ENCODE data around the gene SPTBN1. TPM values are rescaled to one million over a fixed set of nuclear protein-coding genes. Genes with fewer than 3 reads are reported as not detected.

Gene SPTBN1
- total and polyA plus RNA-seq, 5 donors: 141 to 348 (median 331) TPM

DNA sequence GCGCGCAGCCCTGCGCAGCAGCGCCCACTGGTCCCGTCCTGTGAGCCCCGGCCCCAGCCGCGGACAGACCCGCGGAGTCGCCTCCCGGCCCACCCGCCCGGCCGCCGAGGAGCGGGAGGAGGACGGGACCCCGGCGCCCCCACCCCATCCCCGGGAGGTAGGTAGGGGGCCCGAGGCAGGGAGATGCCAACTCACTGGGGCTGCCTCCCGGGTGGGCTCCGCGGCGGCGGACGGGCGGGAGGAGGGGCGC, 160 bp downstream of the SPTBN1 start:
- no peaks in the 10 kb centered on the region for H3K27me3 ChIP-seq (ENCODE audit: control insufficient read depth, insufficient read depth)
- WGBS: 0% methylated on average over 30 of the region's 30 CpGs
- peak overlapping the region; percentile 89 for H3K27ac ChIP-seq (ENCODE audit: low read length)
- no peaks in the 10 kb centered on the region for H3K4me1 ChIP-seq (ENCODE audit: control insufficient read depth, insufficient read depth, low read length)
- ATAC-seq (peak in 1 of 2 donors; percentile 37), DNase-seq (no peak)
- intact Hi-C loops (cut with DNase I): loop anchor here in 1 of 4 donors (10.0 kb wide), 1 partner anchor 121 kb away; a partner anchor contains a TSS
- peak overlapping the region; percentile 96 for H3K4me3 ChIP-seq (ENCODE audit: low read length)
- no peaks in the 10 kb centered on the region for H3K9me3 ChIP-seq (ENCODE audit: control insufficient read depth, low read length)

DNA sequence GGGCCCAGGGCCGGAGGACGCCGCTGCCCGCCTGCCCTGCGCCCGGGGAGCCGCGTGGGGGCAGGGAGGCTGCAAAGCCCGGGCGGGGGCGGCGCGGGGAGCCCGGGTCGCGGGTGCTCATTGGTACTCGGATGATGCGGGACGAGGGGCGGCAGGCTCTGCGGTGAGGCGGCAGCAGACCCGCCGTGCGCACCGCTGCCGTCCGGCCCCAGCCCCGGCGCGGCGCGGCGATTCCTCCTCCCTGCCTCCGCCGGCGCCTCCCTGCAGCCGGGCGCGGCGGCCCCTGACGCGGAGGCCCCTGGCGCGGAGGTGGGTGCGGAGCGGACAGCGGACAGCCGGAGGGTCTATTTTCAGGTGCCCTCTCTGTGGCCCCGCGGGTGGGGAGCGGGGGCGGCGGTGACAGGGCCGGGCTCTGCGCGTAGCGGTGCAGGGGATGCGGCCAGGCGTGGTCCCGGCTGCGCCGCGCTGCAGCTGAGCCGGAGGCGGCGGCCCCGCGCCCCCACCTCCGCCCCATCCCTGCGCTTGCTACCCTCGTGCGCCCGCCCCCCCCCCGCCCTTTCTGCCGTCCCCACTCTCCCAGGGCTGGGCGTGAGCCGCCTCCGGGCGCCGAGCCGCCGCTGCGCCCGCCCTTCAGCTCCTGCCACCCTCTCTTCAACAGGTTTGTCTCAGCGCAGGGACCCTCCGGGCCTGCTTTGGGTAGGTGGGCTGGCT, 640 bp downstream of the SPTBN1 start:
- Histone ChIP-seq H3K4me3 (ENCODE audit: low read length) (peak overlapping the region; percentile 96), H3K27ac (ENCODE audit: low read length) (peak overlapping the region; percentile 89), H3K4me1 (ENCODE audit: control insufficient read depth, insufficient read depth, low read length) (no peaks in the 10 kb centered on the region), H3K9me3 (ENCODE audit: control insufficient read depth, low read length) (no peaks in the 10 kb centered on the region), H3K27me3 (ENCODE audit: control insufficient read depth, insufficient read depth) (no peaks in the 10 kb centered on the region)
- DNase-seq (peak; percentile 49 to 81 (median 80)), ATAC-seq (peak; percentile 41 to 47)
- intact Hi-C loops (cut with DNase I): loop anchor here in 1 of 4 donors (10.0 kb wide), 1 partner anchor 122 kb away; a partner anchor contains a TSS
- WGBS: under 1% methylated on average over 86 of the region's 87 CpGs

DNA sequence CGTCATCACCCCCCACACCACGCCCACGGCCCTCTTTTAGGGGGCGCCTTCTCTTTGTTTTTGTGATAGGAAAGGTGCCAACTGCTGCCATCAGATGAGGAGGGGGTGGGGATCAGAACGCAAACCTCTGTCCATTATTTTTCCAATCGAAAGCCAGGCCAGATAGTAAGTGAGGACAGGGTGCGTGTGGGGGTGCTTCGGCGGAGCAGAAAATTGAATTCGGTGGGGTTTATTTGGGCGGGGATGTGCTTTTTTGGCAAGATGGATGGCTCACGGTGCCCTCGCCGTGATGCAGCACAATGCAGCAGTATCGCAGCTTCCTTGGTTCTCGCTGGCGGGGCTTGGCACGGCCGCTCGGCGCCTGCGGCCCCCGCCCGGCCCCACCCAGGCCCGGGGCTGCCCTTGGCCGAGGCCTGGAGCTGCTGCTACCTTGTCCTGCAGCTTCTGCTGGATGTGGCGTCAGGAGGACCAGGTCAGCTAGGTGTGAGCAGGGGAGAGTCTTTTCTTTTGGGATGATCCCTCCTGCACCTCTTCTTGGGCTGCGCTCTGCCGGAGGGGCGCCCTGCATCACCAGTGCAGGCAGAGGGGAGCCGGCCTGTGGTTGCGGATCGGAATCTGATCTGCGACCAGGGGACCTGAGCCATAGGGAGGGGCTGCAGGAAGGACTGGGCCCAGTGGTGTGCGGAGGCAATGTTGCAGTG, 1.3 kb downstream of the SPTBN1 start:
- under 1% methylated on average over 35 of the region's 35 CpGs for WGBS
- peak; percentile 55 to 86 (median 77) for DNase-seq
- peak; percentile 32 to 59 for ATAC-seq
- H3K4me1 ChIP-seq (ENCODE audit: control insufficient read depth, insufficient read depth, low read length): no peaks in the 10 kb centered on the region
- H3K4me3 ChIP-seq (ENCODE audit: low read length): peak overlapping the region; percentile 96
- intact Hi-C loops (cut with DNase I): loop anchor here in 1 of 4 donors (10.0 kb wide), 1 partner anchor 123 kb away; a partner anchor contains a TSS
- H3K27me3 ChIP-seq (ENCODE audit: control insufficient read depth, insufficient read depth): no peaks in the 10 kb centered on the region
- no peaks in the 10 kb centered on the region for H3K9me3 ChIP-seq (ENCODE audit: control insufficient read depth, low read length)
- peak overlapping the region; percentile 89 for H3K27ac ChIP-seq (ENCODE audit: low read length)

DNA sequence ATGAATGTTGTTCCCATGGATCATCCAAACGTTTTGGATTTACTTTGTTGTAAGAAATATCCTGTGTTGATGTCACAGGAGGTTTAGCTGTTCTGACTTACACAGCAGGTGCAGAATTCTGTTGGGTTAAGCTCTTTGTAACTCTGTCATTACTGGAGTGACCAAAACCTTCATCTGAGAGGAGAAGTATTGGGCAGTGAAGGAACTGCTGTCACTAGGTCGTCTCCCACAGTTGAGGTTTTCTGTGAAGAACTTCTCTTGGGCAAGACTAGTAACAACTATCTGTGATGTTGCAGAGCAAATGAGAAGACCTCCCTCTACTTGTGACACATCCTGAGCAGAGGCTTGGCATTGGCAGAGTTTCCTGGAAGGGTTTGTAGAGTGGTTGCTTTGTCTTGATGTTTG, 2.9 kb downstream of the SPTBN1 start:
- no peaks in the 10 kb centered on the region for H3K9me3 ChIP-seq (ENCODE audit: control insufficient read depth, low read length)
- WGBS: 9% methylated on average over 2 of the region's 2 CpGs
- DNase-seq (no peak), ATAC-seq (no peak)
- intact Hi-C loops (cut with DNase I): loop anchor here in 1 of 4 donors (10.0 kb wide), 1 partner anchor 124 kb away; a partner anchor contains a TSS
- H3K27ac ChIP-seq (ENCODE audit: low read length): peak overlapping the region; percentile 85
- H3K4me3 ChIP-seq (ENCODE audit: low read length): peak overlapping the region; percentile 96
- peaks cover 5% of the 10 kb centered on the region for H3K4me1 ChIP-seq (ENCODE audit: control insufficient read depth, insufficient read depth, low read length)
- H3K27me3 ChIP-seq (ENCODE audit: control insufficient read depth, insufficient read depth): no peaks in the 10 kb centered on the region

DNA sequence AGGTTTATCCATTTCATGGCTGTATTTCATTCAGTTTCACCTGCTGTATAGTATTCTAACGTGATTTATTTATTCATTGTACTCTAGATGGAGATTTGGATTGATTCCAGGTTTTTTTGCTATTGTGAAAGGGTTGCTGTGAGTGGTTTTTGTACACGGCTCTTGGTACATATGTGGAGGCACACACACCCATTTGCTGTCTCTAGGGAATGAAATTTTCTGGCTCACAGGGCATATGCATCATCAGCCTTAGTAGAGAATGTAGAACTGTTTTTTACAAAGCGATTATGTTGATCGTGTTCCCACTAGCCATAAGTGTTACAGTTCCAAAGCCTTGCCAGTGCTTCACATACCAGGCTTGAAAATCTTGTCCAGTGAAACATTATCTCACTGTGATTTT, 5.1 kb downstream of the SPTBN1 start:
- H3K9me3 ChIP-seq (ENCODE audit: control insufficient read depth, low read length): no peaks in the 10 kb centered on the region
- H3K4me3 ChIP-seq (ENCODE audit: low read length): no peak overlapping the region
- intact Hi-C loops (cut with DNase I): no loop called here
- H3K27me3 ChIP-seq (ENCODE audit: control insufficient read depth, insufficient read depth): no peaks in the 10 kb centered on the region
- 20% methylated on average over 4 of the region's 4 CpGs for WGBS
- ATAC-seq: peak; percentile 22 to 28
- peaks cover 7% of the 10 kb centered on the region for H3K4me1 ChIP-seq (ENCODE audit: control insufficient read depth, insufficient read depth, low read length)
- peak overlapping the region; percentile 76 for H3K27ac ChIP-seq (ENCODE audit: low read length)
- DNase-seq: no peak

DNA sequence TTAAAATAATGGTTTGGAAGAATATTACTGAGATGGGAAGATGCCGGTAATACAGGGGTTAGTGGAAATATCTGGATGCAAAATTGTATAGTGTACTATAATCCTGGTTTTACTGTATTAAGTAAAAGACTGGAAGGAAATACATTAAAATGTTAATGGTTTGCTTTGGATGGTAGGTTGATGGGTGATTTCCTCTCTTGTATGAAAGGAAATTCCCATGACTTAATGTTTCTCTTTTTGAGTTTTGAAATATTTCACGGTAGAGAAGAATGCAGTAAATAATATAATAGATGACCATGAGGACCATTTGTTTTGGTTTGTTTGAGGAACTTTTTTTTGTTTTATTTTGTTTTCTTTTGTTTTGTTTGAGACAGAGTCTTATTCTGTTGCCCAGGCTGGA, 8.2 kb downstream of the SPTBN1 start:
- no peaks in the 10 kb centered on the region for H3K9me3 ChIP-seq (ENCODE audit: control insufficient read depth, low read length)
- H3K4me1 ChIP-seq (ENCODE audit: control insufficient read depth, insufficient read depth, low read length): peaks cover 11% of the 10 kb centered on the region
- intact Hi-C loops (cut with DNase I): no loop called here
- 42% methylated on average over 2 of the region's 2 CpGs for WGBS
- ATAC-seq (no peak), DNase-seq (no peak)
- no peak overlapping the region for H3K4me3 ChIP-seq (ENCODE audit: low read length)
- no peaks in the 10 kb centered on the region for H3K27me3 ChIP-seq (ENCODE audit: control insufficient read depth, insufficient read depth)
- no peak overlapping the region for H3K27ac ChIP-seq (ENCODE audit: low read length)

DNA sequence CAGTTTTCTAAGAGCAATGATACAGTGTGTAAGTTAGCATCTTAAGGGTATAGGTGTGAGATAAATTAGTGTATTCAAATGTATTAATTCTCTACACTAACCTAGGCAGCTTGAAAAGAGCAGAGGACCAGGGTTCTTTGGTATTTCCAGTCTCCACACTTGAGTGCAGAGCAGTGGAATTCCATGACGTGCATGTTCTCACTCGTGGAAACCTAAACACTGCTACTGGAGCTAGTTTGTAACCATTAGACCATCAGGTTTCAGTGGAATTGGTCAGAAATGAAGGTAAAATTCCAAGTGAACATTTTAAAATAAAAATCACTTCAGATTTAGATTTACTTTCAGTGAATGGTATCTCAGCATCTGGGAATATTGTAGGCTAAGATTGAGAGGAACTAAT, 9.0 kb downstream of the SPTBN1 start:
- Histone ChIP-seq H3K27me3 (ENCODE audit: control insufficient read depth, insufficient read depth) (no peaks in the 10 kb centered on the region), H3K4me3 (ENCODE audit: low read length) (no peak overlapping the region), H3K4me1 (ENCODE audit: control insufficient read depth, insufficient read depth, low read length) (peaks cover 16% of the 10 kb centered on the region), H3K9me3 (ENCODE audit: control insufficient read depth, low read length) (no peaks in the 10 kb centered on the region), H3K27ac (ENCODE audit: low read length) (no peak overlapping the region)
- DNase-seq: no peak
- WGBS: 26% methylated on average over 2 of the region's 2 CpGs
- peak in 1 of 2 donors; percentile 40 for ATAC-seq
- intact Hi-C loops (cut with DNase I): no loop called here

DNA sequence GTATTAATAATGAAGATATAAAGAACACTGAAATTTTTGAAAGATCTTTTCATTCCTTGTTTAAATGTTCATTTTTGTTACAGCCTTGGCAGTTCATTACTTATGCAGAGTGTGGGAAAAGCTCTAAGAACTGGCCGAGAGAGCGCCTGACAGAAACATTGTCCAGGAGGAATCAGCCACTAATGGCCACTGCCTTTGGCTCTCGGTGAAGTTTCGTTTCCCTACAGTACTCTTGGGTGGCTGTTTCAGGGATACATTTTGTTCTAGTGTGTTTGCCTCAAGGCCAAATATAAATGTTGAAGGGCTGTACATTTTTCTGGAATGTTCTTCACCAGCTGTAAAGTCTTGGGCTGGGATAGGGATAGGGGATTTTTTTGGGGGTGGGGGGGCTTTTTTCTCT, 10.7 kb downstream of the SPTBN1 start:
- H3K27ac ChIP-seq (ENCODE audit: low read length): peak overlapping the region; percentile 78
- intact Hi-C loops (cut with DNase I): no loop called here
- WGBS: 31% methylated on average over 4 of the region's 4 CpGs
- ATAC-seq: peak; percentile 38 to 66
- peak overlapping the region; percentile 9 for H3K4me3 ChIP-seq (ENCODE audit: low read length)
- H3K4me1 ChIP-seq (ENCODE audit: control insufficient read depth, insufficient read depth, low read length): peaks cover 25% of the 10 kb centered on the region
- no peaks in the 10 kb centered on the region for H3K27me3 ChIP-seq (ENCODE audit: control insufficient read depth, insufficient read depth)
- no peak for DNase-seq
- no peaks in the 10 kb centered on the region for H3K9me3 ChIP-seq (ENCODE audit: control insufficient read depth, low read length)

DNA sequence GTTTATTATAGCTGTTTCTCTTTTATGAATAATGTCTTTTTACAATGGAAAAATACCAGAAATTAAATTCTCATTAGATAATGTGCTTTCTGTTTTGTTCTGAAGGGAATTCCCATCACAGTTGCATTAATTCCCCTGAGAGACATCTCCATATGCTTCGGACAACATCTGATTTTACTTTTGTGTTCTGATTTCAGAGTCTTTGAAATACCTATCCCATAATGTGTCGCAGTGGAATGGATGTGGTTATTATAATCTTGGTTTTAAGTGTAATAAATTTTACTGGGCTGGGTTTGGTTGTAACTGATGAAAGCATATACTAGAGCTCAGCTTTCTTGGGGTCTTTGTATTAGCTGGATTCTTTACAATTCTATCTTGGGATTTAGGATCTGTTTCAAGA, 12.5 kb downstream of the SPTBN1 start:
- Histone ChIP-seq H3K9me3 (ENCODE audit: control insufficient read depth, low read length) (no peaks in the 10 kb centered on the region), H3K27ac (ENCODE audit: low read length) (no peak overlapping the region), H3K27me3 (ENCODE audit: control insufficient read depth, insufficient read depth) (no peaks in the 10 kb centered on the region), H3K4me1 (ENCODE audit: control insufficient read depth, insufficient read depth, low read length) (peaks cover 20% of the 10 kb centered on the region), H3K4me3 (ENCODE audit: low read length) (peak overlapping the region; percentile 15)
- WGBS: 58% methylated on average over 2 of the region's 2 CpGs
- ATAC-seq: no peak
- no peak for DNase-seq
- intact Hi-C loops (cut with DNase I): no loop called here

DNA sequence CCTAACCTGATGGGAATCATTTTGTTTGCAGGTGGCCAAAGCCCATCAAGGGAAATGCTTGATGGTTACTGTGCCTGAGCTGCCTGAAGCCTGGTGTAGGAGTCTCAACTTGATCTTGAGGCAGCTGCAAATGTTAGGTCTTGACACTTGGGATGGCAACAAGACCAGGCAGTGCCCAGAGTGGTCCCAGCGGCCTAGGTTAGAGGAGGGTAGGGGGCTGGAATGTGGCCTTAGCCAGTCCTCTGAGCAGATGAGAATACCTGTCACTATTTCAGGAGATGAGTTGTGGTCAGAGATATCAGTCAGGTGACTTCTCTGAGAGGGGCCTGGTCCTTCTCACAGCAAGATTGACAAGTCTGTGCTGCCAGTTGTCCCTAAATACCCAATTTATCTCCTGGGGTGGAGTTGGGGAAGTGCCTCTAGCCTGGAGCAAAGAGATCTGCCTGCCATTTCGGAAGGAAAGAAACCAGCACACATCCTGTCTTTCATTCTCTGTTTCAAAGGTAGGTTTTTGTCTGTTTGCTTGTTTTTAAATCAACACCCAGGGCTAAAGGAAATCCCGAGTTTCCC, 13.4 kb downstream of the SPTBN1 start:
- intact Hi-C loops (cut with DNase I): no loop called here
- H3K27me3 ChIP-seq (ENCODE audit: control insufficient read depth, insufficient read depth): no peaks in the 10 kb centered on the region
- H3K4me3 ChIP-seq (ENCODE audit: low read length): peak overlapping the region; percentile 47
- H3K27ac ChIP-seq (ENCODE audit: low read length): peak overlapping the region; percentile 53
- H3K4me1 ChIP-seq (ENCODE audit: control insufficient read depth, insufficient read depth, low read length): peaks cover 20% of the 10 kb centered on the region
- whole genome bisulfite sequencing: 23% methylated on average over 3 of the region's 3 CpGs
- H3K9me3 ChIP-seq (ENCODE audit: control insufficient read depth, low read length): no peaks in the 10 kb centered on the region
- DNase-seq (no peak), ATAC-seq (peak; percentile 18 to 61)

DNA sequence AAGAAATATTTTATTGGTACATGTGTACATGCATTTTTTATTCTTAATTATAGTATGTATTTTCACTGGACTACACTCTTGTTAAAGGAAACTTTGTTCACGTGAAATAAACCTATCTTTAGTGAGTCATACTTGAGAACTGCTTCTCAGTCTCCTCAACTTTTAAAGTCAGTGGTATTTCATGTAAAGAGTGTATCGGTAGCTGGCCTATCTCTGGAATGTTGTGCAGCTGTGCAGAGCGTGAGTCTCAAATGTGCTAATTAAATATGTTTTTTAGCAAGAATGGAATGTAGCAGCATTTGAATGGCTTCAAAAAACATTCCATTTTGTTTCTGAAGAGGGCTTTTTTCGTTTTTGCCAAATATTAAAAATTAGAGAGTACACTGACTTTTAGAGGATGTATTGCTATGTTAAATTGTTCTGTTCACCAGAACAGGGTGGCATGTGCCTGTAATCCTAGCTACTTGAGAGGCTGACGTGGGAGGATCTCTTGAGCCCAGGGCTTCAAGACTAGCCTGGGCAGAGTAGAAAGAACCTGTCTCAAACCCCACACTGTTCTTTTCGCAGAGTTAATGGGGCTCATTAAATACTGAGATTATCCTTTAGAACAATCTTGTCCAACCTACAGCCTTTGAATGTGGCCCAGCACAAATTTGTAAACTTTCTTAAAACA, 14.3 kb downstream of the SPTBN1 start:
- Histone ChIP-seq H3K27ac (ENCODE audit: low read length) (peak overlapping the region; percentile 87), H3K4me3 (ENCODE audit: low read length) (peak overlapping the region; percentile 47), H3K9me3 (ENCODE audit: control insufficient read depth, low read length) (no peaks in the 10 kb centered on the region), H3K27me3 (ENCODE audit: control insufficient read depth, insufficient read depth) (no peaks in the 10 kb centered on the region), H3K4me1 (ENCODE audit: control insufficient read depth, insufficient read depth, low read length) (peaks cover 20% of the 10 kb centered on the region)
- intact Hi-C loops (cut with DNase I): no loop called here
- peak in 1 of 2 donors; percentile 36 for ATAC-seq
- WGBS: 32% methylated on average over 6 of the region's 6 CpGs
- DNase-seq: no peak
